Effector memory CD4-positive, alpha-beta T cell (primary cell): ENCODE data around the gene HMOX1.

Experiments used
- DNase-seq, 3 donors: peaks; one replicate each; pipeline ENCODE4 v3.0.0-alpha.2; 2020
- H3K27ac ChIP-seq: 2 replicates; pipeline ENCODE4 v1.7.0; 2013; ENCODE audit warnings: mild to moderate bottlenecking, low read length, moderate library complexity; ENCODE audit not compliant: insufficient read depth, poor library complexity, severe bottlenecking
- H3K27me3 ChIP-seq: replicated peaks from 2 replicates; pipeline ENCODE4 v1.7.0; 2013; ENCODE audit warnings: mild to moderate bottlenecking, low read length; ENCODE audit not compliant: insufficient read depth, control insufficient read depth, poor library complexity, severe bottlenecking
- H3K36me3 ChIP-seq: 2 replicates; pipeline ENCODE4 v1.7.0; 2013; ENCODE audit warnings: mild to moderate bottlenecking, low read length, moderate library complexity; ENCODE audit not compliant: control insufficient read depth, insufficient read depth
- H3K4me1 ChIP-seq: 2 replicates; pipeline ENCODE4 v1.7.0; 2013; ENCODE audit warnings: low read length, mild to moderate bottlenecking; ENCODE audit not compliant: control insufficient read depth, insufficient read depth, poor library complexity, severe bottlenecking
- H3K4me3 ChIP-seq: 2 replicates; pipeline ENCODE4 v1.7.0; 2013; ENCODE audit warnings: low read length, low read depth, mild to moderate bottlenecking; ENCODE audit not compliant: insufficient read depth, poor library complexity, severe bottlenecking
- H3K9me3 ChIP-seq: 2 replicates; pipeline ENCODE4 v1.7.0; 2013; ENCODE audit warnings: mild to moderate bottlenecking, low read length, moderate library complexity; ENCODE audit not compliant: control insufficient read depth

Gene HMOX1

DNA sequence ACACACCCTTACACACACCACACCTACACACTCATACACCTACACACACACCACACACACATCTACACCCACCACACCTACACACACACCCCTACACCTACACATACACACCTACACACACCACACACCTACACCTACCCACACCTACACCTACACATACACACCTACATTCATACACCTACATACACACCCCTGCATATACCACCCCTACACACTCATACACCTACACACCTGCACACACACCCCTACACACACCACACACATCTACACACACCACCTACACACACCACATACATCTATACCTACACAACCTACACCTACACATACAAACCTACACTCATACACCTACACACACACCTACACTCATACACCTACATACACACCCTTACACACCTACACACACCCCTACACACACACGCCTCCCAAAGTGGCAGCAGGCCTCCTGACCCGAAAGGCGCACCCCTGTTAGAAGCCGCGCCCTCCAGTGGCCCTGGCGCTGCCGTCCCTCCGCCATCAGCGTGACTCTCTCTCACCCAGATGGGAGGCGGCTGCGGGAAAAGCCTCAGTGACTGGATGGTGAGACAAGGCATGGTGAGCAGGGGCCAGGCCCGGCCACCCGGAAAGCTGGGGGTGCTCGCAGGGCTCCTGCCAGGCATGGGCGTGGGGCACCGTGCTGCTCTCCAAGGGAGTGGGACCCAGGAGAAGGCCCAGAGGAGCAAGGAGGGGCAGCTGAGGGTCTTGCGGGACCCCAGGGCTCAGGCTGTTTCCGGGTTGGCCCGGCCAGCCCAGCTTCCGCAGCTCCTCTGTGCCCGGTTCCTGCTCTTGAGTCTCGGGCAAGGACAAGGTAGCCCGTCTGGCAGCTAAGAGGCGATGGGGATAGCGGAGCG lies 37.0 kb upstream of the HMOX1 start:
- no peak for DNase-seq
- Histone ChIP-seq H3K4me3 (no peak overlapping the region), H3K4me1 (no peaks in the 10 kb centered on the region), H3K27me3 (no peaks in the 10 kb centered on the region), H3K27ac (no peak overlapping the region), H3K9me3 (no peaks in the 10 kb centered on the region), H3K36me3 (peaks cover 65% of the 10 kb centered on the region)

DNA sequence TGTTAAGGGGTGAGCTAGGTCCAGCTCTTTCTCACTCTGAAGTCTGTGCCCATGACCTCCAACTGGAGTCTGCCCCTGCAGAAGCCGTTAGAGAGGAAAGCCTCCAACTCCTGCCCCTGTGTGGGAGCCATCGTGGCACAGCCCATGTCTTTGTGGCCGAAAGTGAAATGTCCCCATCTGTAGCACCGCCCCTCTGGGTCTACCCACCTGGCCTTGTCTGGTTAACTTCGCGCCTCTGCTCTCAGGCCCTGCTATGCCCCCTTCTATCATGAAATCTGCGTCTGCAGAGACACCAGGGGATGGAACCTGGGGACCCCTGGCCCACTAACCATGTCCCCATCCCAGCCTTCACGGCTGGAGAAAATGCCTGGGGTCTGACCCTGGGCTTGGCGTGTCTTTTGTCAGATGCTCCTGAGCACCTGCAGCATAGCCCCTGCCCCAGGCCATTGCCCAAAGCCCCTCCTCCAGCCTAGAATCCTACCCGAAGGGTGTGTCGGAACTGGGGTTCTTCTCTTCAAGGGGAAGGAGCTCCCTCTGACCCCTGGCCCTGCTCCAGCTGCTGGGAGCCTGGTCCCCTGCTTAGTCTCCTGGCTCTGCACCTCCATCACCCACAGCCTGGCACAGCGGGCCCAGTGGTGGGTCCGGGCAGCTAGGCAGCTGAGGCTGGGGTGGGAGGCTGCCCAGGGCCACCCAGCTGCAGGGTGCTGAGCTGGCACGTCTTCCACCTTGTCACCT lies 35.8 kb upstream of the HMOX1 start:
- Histone ChIP-seq H3K9me3 (no peaks in the 10 kb centered on the region), H3K27me3 (no peaks in the 10 kb centered on the region), H3K27ac (no peak overlapping the region), H3K4me3 (no peak overlapping the region), H3K4me1 (no peaks in the 10 kb centered on the region), H3K36me3 (peaks cover 60% of the 10 kb centered on the region)
- DNase-seq, result no peak

- H3K4me3 ChIP-seq, result no peak overlapping the region
- H3K9me3 ChIP-seq, result no peaks in the 10 kb centered on the region
- peaks cover 52% of the 10 kb centered on the region for H3K36me3 ChIP-seq
- peaks cover 7% of the 10 kb centered on the region for H3K4me1 ChIP-seq
- H3K27ac ChIP-seq, result no peak overlapping the region
- DNase-seq, result no peak
- H3K27me3 ChIP-seq, result no peaks in the 10 kb centered on the region
These were observed 34.9 kb upstream of the HMOX1 start for GRCh38 chr22:35345808-35346505.

DNA sequence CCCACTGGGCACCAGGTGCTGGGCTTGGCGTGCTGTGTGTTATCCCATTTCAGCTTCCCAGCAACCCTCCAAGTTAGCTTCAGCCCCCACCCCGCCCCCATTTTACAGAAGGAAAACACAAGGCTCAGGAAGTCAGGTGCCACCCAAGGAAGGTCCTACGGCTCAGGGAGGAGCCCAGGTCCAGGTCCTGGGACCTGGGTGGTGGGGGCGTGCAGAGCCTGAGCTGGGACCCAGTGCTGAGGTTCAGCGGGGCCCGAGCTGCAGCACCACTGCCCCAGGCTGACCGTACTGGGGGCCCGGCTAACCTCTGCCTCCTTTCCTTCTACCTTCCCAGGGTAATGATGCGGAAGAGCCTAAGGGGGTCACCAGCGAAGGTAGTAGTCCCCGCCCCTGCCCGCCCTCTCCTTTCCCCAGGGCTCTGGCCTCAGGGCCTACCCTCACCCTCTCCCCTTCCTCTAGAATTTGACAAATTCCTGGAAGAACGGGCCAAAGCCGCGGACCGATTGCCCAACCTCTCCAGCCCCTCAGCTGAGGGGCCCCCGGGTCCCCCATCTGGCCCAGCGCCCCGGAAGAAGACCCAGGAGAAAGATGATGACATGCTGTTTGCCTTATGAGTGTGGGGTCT lies 34.2 kb upstream of the HMOX1 start:
- Histone ChIP-seq H3K9me3 (no peaks in the 10 kb centered on the region), H3K4me3 (no peak overlapping the region), H3K4me1 (peaks cover 13% of the 10 kb centered on the region), H3K36me3 (peaks cover 46% of the 10 kb centered on the region), H3K27me3 (no peaks in the 10 kb centered on the region), H3K27ac (no peak overlapping the region)
- no peak for DNase-seq

GRCh38 chr22:35347462-35347861 lies 33.4 kb upstream of the HMOX1 start:
- Histone ChIP-seq H3K4me3 (no peak overlapping the region), H3K4me1 (peaks cover 17% of the 10 kb centered on the region), H3K27me3 (no peaks in the 10 kb centered on the region), H3K36me3 (peaks cover 38% of the 10 kb centered on the region), H3K9me3 (no peaks in the 10 kb centered on the region), H3K27ac (no peak overlapping the region)
- DNase-seq, result no peak

DNA sequence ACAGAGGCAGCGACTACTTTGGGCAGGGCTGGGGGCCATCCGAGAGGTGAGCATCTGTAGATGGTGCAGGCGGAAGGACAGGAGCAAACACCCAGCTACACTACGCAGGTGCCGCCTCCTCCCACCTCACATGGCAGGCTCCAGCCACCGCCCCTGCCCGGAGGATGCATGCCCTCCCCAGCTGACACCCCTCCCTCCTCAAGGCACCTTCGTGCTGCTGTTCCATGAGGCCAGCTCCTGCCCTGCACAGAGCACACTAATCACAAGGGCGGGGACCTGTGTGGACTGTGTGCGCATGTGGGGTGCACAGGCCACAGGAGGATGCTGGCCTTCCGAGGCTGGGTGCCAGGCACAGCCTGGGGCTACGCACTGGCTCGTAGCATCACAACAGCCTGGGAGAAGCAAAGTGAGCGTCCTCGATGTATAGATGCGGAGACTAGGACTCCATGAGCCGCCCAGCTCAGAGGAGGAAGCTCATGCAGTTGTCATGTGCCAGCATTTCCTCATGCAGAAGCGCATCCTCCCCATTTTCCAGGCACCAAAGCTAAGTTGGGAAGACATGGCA lies 32.8 kb upstream of the HMOX1 start:
- H3K27me3 ChIP-seq, result no peaks in the 10 kb centered on the region
- no peak overlapping the region for H3K27ac ChIP-seq
- no peak overlapping the region for H3K4me3 ChIP-seq
- H3K9me3 ChIP-seq, result no peaks in the 10 kb centered on the region
- peaks cover 21% of the 10 kb centered on the region for H3K4me1 ChIP-seq
- DNase-seq, result no peak
- peaks cover 34% of the 10 kb centered on the region for H3K36me3 ChIP-seq

- Histone ChIP-seq H3K36me3 (peaks cover 29% of the 10 kb centered on the region), H3K4me1 (peaks cover 21% of the 10 kb centered on the region), H3K27me3 (no peaks in the 10 kb centered on the region), H3K27ac (no peak overlapping the region), H3K4me3 (no peak overlapping the region), H3K9me3 (no peaks in the 10 kb centered on the region)
- no peak for DNase-seq
These were observed 32.2 kb upstream of the HMOX1 start for GRCh38 chr22:35348703-35349102.

- no peak for DNase-seq
- Histone ChIP-seq H3K27me3 (no peaks in the 10 kb centered on the region), H3K4me3 (no peak overlapping the region), H3K27ac (no peak overlapping the region), H3K36me3 (peaks cover 24% of the 10 kb centered on the region), H3K4me1 (peaks cover 21% of the 10 kb centered on the region), H3K9me3 (no peaks in the 10 kb centered on the region)
These were observed 31.6 kb upstream of the HMOX1 start for GRCh38 chr22:35349368-35349703.

DNA sequence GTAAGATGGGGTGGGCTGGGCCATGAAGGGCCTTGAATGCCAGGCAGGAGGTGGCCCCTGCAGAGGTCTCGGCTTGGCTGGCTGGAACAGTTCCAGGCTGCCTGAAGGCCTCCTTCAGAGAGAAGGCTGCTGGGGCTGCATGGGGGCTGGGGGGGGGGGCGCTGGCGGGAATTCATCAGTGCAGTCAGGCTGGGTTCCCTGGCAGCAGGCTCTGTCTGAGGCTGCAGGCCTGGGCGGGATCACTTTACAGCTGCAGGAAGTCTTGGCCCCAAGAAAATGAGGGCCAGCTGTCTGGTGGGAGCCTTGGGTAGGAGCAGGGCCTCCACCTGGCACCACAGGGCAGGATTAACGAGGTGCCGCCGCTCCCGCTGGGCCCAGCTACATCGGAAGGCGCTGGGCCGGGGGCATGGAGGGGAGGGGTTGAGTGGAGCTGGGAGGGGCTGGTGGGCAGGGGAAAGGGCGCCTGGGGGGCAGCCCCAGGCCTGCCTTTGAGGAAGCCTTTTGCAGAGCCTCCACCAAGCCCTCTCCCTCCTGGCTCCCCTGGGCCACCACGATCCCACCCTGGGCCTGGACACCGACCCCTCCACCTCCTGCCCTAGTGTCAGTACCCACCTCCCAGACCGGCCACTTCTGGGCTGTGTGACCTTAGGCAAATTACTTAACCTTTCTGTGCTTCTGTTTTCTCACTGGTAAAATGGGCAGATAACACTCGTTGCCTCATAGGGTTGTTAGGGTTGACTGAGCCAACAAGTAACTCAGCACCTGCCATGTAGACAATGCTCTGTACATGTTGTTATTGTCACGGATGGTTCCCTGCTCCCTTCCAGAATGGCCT lies 31.0 kb upstream of the HMOX1 start:
- H3K27me3 ChIP-seq, result no peaks in the 10 kb centered on the region
- H3K4me1 ChIP-seq, result peaks cover 21% of the 10 kb centered on the region
- H3K9me3 ChIP-seq, result no peaks in the 10 kb centered on the region
- no peak overlapping the region for H3K4me3 ChIP-seq
- H3K27ac ChIP-seq, result no peak overlapping the region
- no peak for DNase-seq
- peaks cover 18% of the 10 kb centered on the region for H3K36me3 ChIP-seq
